Suprapubic skin (tissue), 4 donors: ENCODE data around the gene IQGAP3.

ENCODE experiments used
- POLR2A ChIP-seq, 2 donors: fragments of 450-650 bp; IDR thresholded peaks; one replicate each; pipeline ENCODE4 v1.6.1; 2017; ENCODE audit warnings: antibody characterized with exemption in 2 of 2, mild to moderate bottlenecking in 2 of 2, moderate library complexity in 2 of 2
- POLR2AphosphoS5 ChIP-seq, 3 donors: sonication (generic); formaldehyde crosslinking; IDR thresholded peaks; one replicate each; pipeline ENCODE4 v1.6.1; 2017; ENCODE audit warnings: antibody characterized with exemption in 3 of 3
- TF ChIP-seq, protein P1 (sequence below), 2 donors: fragments of 200-600 bp in 1 of 2; fragments of 450-650 bp in 1 of 2; sonication (generic) in 1 of 2; IDR thresholded peaks; one replicate each; pipeline ENCODE4 v1.5.1; 2016 to 2019; ENCODE audit warnings: antibody characterized with exemption in 2 of 2, mild to moderate bottlenecking in 1 of 2, moderate library complexity in 1 of 2

DNA sequence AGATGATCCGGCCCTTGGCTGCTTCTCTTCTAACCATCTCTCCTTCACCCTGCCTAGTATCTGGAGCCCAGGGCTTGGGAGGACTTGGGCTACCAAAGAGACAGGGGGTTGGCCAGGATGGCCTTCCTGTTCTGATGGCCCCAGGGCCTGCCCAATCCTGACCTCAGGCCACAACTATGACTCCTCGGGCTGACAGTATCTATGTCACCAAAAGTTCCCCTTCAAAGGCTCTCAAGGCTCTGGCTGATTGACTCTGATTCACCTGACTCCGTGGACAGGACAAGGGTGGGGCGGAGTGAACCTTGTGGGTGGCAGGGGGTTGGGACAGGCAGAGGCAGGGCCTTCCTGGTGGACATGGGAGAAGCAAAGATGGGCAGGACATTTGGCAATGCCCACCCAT, 84.5 kb downstream of the IQGAP3 start:
- TF ChIP-seq POLR2A (IDR thresholded peaks at IDR 0.05) = no peak
- TF ChIP-seq, protein P1, sequence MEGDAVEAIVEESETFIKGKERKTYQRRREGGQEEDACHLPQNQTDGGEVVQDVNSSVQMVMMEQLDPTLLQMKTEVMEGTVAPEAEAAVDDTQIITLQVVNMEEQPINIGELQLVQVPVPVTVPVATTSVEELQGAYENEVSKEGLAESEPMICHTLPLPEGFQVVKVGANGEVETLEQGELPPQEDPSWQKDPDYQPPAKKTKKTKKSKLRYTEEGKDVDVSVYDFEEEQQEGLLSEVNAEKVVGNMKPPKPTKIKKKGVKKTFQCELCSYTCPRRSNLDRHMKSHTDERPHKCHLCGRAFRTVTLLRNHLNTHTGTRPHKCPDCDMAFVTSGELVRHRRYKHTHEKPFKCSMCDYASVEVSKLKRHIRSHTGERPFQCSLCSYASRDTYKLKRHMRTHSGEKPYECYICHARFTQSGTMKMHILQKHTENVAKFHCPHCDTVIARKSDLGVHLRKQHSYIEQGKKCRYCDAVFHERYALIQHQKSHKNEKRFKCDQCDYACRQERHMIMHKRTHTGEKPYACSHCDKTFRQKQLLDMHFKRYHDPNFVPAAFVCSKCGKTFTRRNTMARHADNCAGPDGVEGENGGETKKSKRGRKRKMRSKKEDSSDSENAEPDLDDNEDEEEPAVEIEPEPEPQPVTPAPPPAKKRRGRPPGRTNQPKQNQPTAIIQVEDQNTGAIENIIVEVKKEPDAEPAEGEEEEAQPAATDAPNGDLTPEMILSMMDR (IDR thresholded peaks at IDR 0.05) = no peak
- TF ChIP-seq POLR2AphosphoS5 (IDR thresholded peaks at IDR 0.05) = no peak
